GM23338 (cell line): Measurements from ENCODE around the gene SLC39A11. TPM values are rescaled to one million over a fixed set of nuclear protein-coding genes. Genes with fewer than 3 reads are reported as not detected.

ENCODE experiments used
- ATAC-seq: fragments of 200-7000 bp; cut with Tn5 transposase; 3 replicates; pipeline ENCODE4 v1.9.1; 2020
- DNase-seq: peaks from one replicate; pipeline ENCODE4 v3.0.0-alpha.2; 2015; ENCODE audit warnings: low spot score
- H2AFZ ChIP-seq: fragments of 200-600 bp; sonication (generic); 2 replicates; pipeline ENCODE4 v1.8.0; 2016; ENCODE audit warnings: antibody characterized with exemption, mild to moderate bottlenecking, moderate library complexity
- H3F3A ChIP-seq: fragments of 200-600 bp; sonication (generic); replicated peaks from 2 replicates; pipeline ENCODE4 v1.8.0; 2017; ENCODE audit warnings: antibody characterized with exemption, mixed run types, low read depth
- H3K27ac ChIP-seq: fragments of 200-600 bp; sonication (generic); 2 replicates; pipeline ENCODE4 v1.6.1; 2016; ENCODE audit warnings: low read depth
- H3K27me3 ChIP-seq: fragments of 200-600 bp; sonication (generic); 2 replicates; pipeline ENCODE4 v1.8.0; 2016; ENCODE audit warnings: mild to moderate bottlenecking, mixed run types, moderate library complexity; ENCODE audit not compliant: insufficient read depth
- H3K36me3 ChIP-seq: fragments of 200-600 bp; sonication (generic); 2 replicates; pipeline ENCODE4 v1.8.0; 2016; ENCODE audit warnings: mild to moderate bottlenecking; ENCODE audit not compliant: insufficient read depth
- H3K4me1 ChIP-seq: fragments of 200-600 bp; sonication (generic); 2 replicates; pipeline ENCODE4 v1.8.0; 2016; ENCODE audit warnings: mild to moderate bottlenecking, moderate library complexity; ENCODE audit not compliant: insufficient read depth
- H3K4me2 ChIP-seq: fragments of 200-600 bp; sonication (generic); 2 replicates; pipeline ENCODE4 v1.7.1; 2017; ENCODE audit warnings: mixed run types
- H3K4me3 ChIP-seq: fragments of 200-600 bp; sonication (generic); 2 replicates; pipeline ENCODE4 v1.6.1; 2016; ENCODE audit warnings: mixed run types
- H3K79me2 ChIP-seq: fragments of 200-600 bp; sonication (generic); replicated peaks from 2 replicates; pipeline ENCODE4 v1.8.0; 2017; ENCODE audit warnings: mild to moderate bottlenecking; ENCODE audit not compliant: insufficient read depth
- H3K9me2 ChIP-seq: fragments of 200-600 bp; sonication (generic); 2 replicates; pipeline ENCODE4 v1.8.0; 2017; ENCODE audit not compliant: insufficient read depth
- H4K20me1 ChIP-seq: fragments of 200-600 bp; sonication (generic); replicated peaks from 2 replicates; pipeline ENCODE4 v1.8.0; 2017; ENCODE audit warnings: mild to moderate bottlenecking; ENCODE audit not compliant: insufficient read depth
- H3K27ac Mint-ChIP-seq: 2 replicates; pipeline ENCODE4 v1.8.0; 2020; ENCODE audit warnings: inconsistent platforms, mild to moderate bottlenecking, moderate library complexity, mixed read lengths
- H3K27me3 Mint-ChIP-seq: 3 replicates; pipeline ENCODE4 v1.8.0; 2022; ENCODE audit warnings: low read depth, mild to moderate bottlenecking, moderate library complexity, mixed read lengths, inconsistent platforms; ENCODE audit not compliant: insufficient read depth, poor library complexity
- H3K36me3 Mint-ChIP-seq: 3 replicates; pipeline ENCODE4 v1.8.0; 2021; ENCODE audit warnings: low read depth, mild to moderate bottlenecking, inconsistent platforms, moderate library complexity, mixed read lengths
- H3K4me1 Mint-ChIP-seq: 3 replicates; pipeline ENCODE4 v1.8.0; 2020; ENCODE audit warnings: mild to moderate bottlenecking, inconsistent platforms, mixed read lengths
- H3K4me3 Mint-ChIP-seq: 3 replicates; pipeline ENCODE4 v1.8.0; 2021; ENCODE audit warnings: moderate library complexity, mild to moderate bottlenecking, inconsistent platforms, mixed read lengths
- H3K9me3 Mint-ChIP-seq: 3 replicates; pipeline ENCODE4 v1.8.0; 2020; ENCODE audit warnings: moderate library complexity, mild to moderate bottlenecking, inconsistent platforms, mixed read lengths
- CTCF ChIP-seq, 2 experiments: fragments of 200-600 bp in 1 of 2; sonication (generic) in 1 of 2; conservative IDR thresholded peaks; 2 replicates each; pipeline versions ENCODE4 v1.5.1 to v1.6.1; 2016 to 2017; ENCODE audit warnings: antibody characterized with exemption in 2 of 2, low read depth in 2 of 2, mild to moderate bottlenecking in 2 of 2, moderate library complexity in 1 of 2
- EZH2phosphoT487 ChIP-seq: fragments of 200-600 bp; sonication (generic); IDR thresholded peaks from one replicate; pipeline ENCODE4 v1.8.1; 2018; ENCODE audit warnings: antibody characterized with exemption; ENCODE audit not compliant: unreplicated experiment
- JUNB ChIP-seq: IDR thresholded peaks from one replicate; pipeline ENCODE4 v1.6.1; 2016; ENCODE audit warnings: antibody characterized with exemption; ENCODE audit not compliant: unreplicated experiment
- ZNF114 ChIP-seq: fragments of 250-450 bp; sonication (Bioruptor Pico); IDR thresholded peaks from 2 replicates; pipeline ENCODE4 v1.5.0; 2020; ENCODE audit warnings: mild to moderate bottlenecking, moderate library complexity
- polyA plus RNA-seq: library from polyadenylated mRNA; unstranded; fragments of >200 nt; fragmentation: Nextera tagmentation; extraction: Ambion mirVana; gene quantifications from 2 replicates; pipeline ENCODE4 v1.2.1, GENCODE V29; 2016
- total RNA-seq: library from RNA; depleted of rRNA; stranded (reverse); fragments of >200 nt; shearing (Covaris generic); gene quantifications from 2 replicates; pipeline ENCODE4 v1.2.3, GENCODE V29; 2014

The SLC39A11 gene
- total and polyA plus RNA-seq, 2 experiments from 2014 or later = 10.8 to 18.1 TPM

DNA sequence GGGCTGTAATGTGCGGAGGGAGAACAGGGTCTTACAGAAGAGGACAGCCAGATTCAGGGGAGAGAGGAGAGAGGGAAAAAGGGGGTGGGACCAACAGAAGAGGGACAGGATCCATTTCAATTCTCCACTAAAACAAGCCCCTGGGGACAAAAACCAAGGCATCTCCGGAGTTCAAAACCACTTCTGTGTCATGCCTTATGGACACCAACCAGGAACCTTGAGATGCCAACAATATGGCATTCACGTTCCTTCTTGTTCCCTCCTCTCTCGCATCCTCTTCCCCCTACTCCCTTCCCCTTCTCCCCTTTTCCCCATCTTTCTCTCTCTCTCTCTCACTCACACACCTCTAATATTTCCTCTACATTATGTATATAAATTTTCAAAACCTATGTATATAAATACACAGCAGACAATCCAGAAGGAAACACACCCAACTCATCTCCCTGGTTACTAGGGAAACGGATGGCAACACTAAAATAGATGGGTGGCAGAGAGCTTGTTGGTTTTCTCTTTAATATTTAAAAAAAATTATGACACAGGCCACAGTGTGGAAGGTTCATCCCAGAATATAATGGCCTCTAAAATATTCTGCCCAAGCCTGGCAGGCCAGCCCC, 123.1 kb downstream of the SLC39A11 start:
- Histone ChIP-seq H3K4me1 (peaks cover 12% of the 10 kb centered on the region), H3K4me3 (no peak overlapping the region), H3K9me2 (no peaks in the 10 kb centered on the region), H3K79me2 (no peaks in the 10 kb centered on the region), H4K20me1 (no peaks in the 10 kb centered on the region), H3K36me3 (no peaks in the 10 kb centered on the region), H3F3A (no peaks in the 10 kb centered on the region), H2AFZ (no peak overlapping the region), H3K27ac (no peak overlapping the region), H3K27me3 (no peaks in the 10 kb centered on the region), H3K4me2 (no peak overlapping the region)
- H3K27ac Mint-ChIP-seq = no peak overlapping the region
- TF ChIP-seq ZNF114 (CRISPR knock-in tag) = no peak
- no peak for TF ChIP-seq JUNB
- ATAC-seq (no peak), DNase-seq (no peak)
- peaks cover 7% of the 10 kb centered on the region for H3K27me3 Mint-ChIP-seq
- H3K9me3 Mint-ChIP-seq = peaks cover 7% of the 10 kb centered on the region; the same call in 2 of the 3 replicates
- H3K4me3 Mint-ChIP-seq = no peak overlapping the region
- peaks cover 5% of the 10 kb centered on the region; the same call in 2 of the 3 replicates for H3K36me3 Mint-ChIP-seq
- H3K4me1 Mint-ChIP-seq = peaks cover 25% of the 10 kb centered on the region

- no peaks in the 10 kb centered on the region for H3F3A ChIP-seq
- no peak overlapping the region for H3K4me3 ChIP-seq
- no peak overlapping the region for H3K4me2 ChIP-seq
- H3K27ac ChIP-seq = no peak overlapping the region
- Mint-ChIP-seq H3K9me3 (peaks cover 7% of the 10 kb centered on the region; the same call in 2 of the 3 replicates), H3K27me3 (peaks cover 7% of the 10 kb centered on the region), H3K36me3 (peaks cover 5% of the 10 kb centered on the region; the same call in 2 of the 3 replicates), H3K27ac (no peak overlapping the region), H3K4me3 (no peak overlapping the region), H3K4me1 (peaks cover 25% of the 10 kb centered on the region)
- no peaks in the 10 kb centered on the region for H3K9me2 ChIP-seq
- H3K4me1 ChIP-seq = peaks cover 12% of the 10 kb centered on the region
- H3K36me3 ChIP-seq = no peaks in the 10 kb centered on the region
- no peak overlapping the region for H2AFZ ChIP-seq
- no peaks in the 10 kb centered on the region for H3K27me3 ChIP-seq
- H3K79me2 ChIP-seq = no peaks in the 10 kb centered on the region
- TF ChIP-seq EZH2phosphoT487 = no peak
- no peak for TF ChIP-seq CTCF (conservative IDR thresholded peaks at IDR 0.05; ENCODE audit: low read depth in 2 of 2)
- ATAC-seq (no peak), DNase-seq (no peak)
- no peaks in the 10 kb centered on the region for H4K20me1 ChIP-seq
Observed at GRCh38 chr17:72968798-72969197, 123.7 kb downstream of the SLC39A11 start.

DNA sequence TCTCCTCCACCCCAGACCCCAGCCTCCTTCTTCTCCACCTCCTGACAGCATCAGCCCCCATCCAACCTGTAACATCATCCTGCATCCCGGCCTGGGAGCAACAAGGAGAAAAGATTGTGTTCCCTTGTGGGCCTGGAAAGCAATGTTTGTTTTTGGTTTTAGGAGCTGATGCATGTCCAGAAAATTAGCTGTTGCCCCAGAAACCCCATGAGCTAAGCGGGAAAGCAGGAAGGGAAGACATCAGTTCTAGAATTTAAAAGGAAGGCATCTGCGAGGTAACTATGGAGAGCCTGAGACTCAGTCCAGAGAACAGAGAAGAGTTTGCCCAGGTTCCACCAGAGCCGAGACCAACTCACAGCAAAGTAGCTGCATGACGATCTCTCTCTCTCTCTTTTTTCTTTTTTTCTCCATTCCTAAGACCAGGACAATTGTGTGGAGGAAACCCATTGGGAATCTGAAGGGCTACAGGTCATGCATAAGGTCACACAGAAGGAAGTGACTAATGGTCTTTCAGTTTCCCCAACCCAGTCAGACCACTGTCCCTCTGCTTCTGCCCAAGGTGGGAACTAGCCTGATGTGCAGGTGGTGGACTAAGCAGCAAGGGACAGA, 124.4 kb downstream of the SLC39A11 start:
- DNase-seq = no peak
- no peak for TF ChIP-seq ZNF114 (CRISPR knock-in tag)
- Mint-ChIP-seq H3K4me3 (no peak overlapping the region), H3K27ac (no peak overlapping the region), H3K36me3 (peaks cover 5% of the 10 kb centered on the region; the same call in 2 of the 3 replicates), H3K4me1 (peaks cover 25% of the 10 kb centered on the region), H3K9me3 (peaks cover 7% of the 10 kb centered on the region; the same call in 2 of the 3 replicates), H3K27me3 (peaks cover 7% of the 10 kb centered on the region)
- Histone ChIP-seq H3K9me2 (no peaks in the 10 kb centered on the region), H4K20me1 (no peaks in the 10 kb centered on the region), H3K36me3 (no peaks in the 10 kb centered on the region), H3K79me2 (no peaks in the 10 kb centered on the region), H2AFZ (no peak overlapping the region), H3K4me3 (no peak overlapping the region), H3K4me1 (peaks cover 12% of the 10 kb centered on the region), H3K4me2 (no peak overlapping the region), H3K27me3 (no peaks in the 10 kb centered on the region), H3K27ac (no peak overlapping the region), H3F3A (no peaks in the 10 kb centered on the region)
- ATAC-seq = no peak
